OCI-LY1 (cell line): ENCODE results near the gene PGAM4.

Experiments used
- H2AFZ ChIP-seq: fragments of 200-600 bp; sonication (generic), shearing (Covaris generic); 2 replicates; pipeline ENCODE4 v1.6.0; 2014; ENCODE audit warnings: antibody characterized with exemption, mild to moderate bottlenecking, low read length
- H3F3A ChIP-seq: fragments of 200-600 bp; sonication (generic), shearing (Covaris generic); 2 replicates; pipeline ENCODE4 v1.6.0; 2014; ENCODE audit warnings: mild to moderate bottlenecking, antibody characterized with exemption, low read length, moderate library complexity; ENCODE audit not compliant: insufficient read depth
- H3K27ac ChIP-seq: fragments of 200-600 bp; sonication (generic); 2 replicates; pipeline ENCODE4 v1.5.1; 2014; ENCODE audit warnings: low read length, mixed run types, mild to moderate bottlenecking, low read depth; ENCODE audit not compliant: poor library complexity, severe bottlenecking
- H3K27me3 ChIP-seq: fragments of 200-600 bp; sonication (generic); 2 replicates; pipeline ENCODE4 v1.6.0; 2014; ENCODE audit warnings: antibody characterized with exemption, mild to moderate bottlenecking, low read length, moderate library complexity; ENCODE audit not compliant: insufficient read depth
- H3K36me3 ChIP-seq: fragments of 200-600 bp; sonication (generic); 2 replicates; pipeline ENCODE4 v1.6.1; 2014; ENCODE audit warnings: mild to moderate bottlenecking, antibody characterized with exemption, low read length, moderate library complexity, mixed read lengths; ENCODE audit not compliant: insufficient read depth
- H3K4me1 ChIP-seq: fragments of 200-600 bp; sonication (generic); 2 replicates; pipeline ENCODE4 v1.5.1; 2014; ENCODE audit warnings: mild to moderate bottlenecking, low read length, moderate library complexity; ENCODE audit not compliant: insufficient read depth, severe bottlenecking
- H3K4me2 ChIP-seq: fragments of 200-600 bp; sonication (generic), shearing (Covaris generic); 2 replicates; pipeline ENCODE4 v1.6.1; 2014; ENCODE audit warnings: low read length
- H3K4me3 ChIP-seq: fragments of 200-600 bp; sonication (generic); 2 replicates; pipeline ENCODE4 v1.5.1; 2014; ENCODE audit warnings: low read length, low read depth, mild to moderate bottlenecking, mixed read lengths; ENCODE audit not compliant: poor library complexity, severe bottlenecking
- H3K79me2 ChIP-seq: fragments of 200-600 bp; shearing (Covaris generic); 2 replicates; pipeline ENCODE4 v1.6.1; 2016; ENCODE audit warnings: mixed run types, low read length, mixed read lengths; ENCODE audit not compliant: insufficient read depth
- H3K9ac ChIP-seq: fragments of 200-600 bp; sonication (generic), shearing (Covaris generic); 2 replicates; pipeline ENCODE4 v1.6.1; 2014; ENCODE audit warnings: mild to moderate bottlenecking, low read length, mixed read lengths
- H3K9me2 ChIP-seq: fragments of 200-600 bp; sonication (generic), shearing (Covaris generic); 2 replicates; pipeline ENCODE4 v1.6.1; 2014; ENCODE audit warnings: low read depth, mild to moderate bottlenecking, low read length, mixed read lengths
- H3K9me3 ChIP-seq: fragments of 200-600 bp; shearing (Covaris generic); 2 replicates; pipeline ENCODE4 v1.6.1; 2014; ENCODE audit warnings: low read length, mixed read lengths
- H4K20me1 ChIP-seq: fragments of 200-600 bp; sonication (generic), shearing (Covaris generic); 2 replicates; pipeline ENCODE4 v1.6.0; 2016; ENCODE audit warnings: mild to moderate bottlenecking, low read length; ENCODE audit not compliant: insufficient read depth
- EZH2 ChIP-seq: fragments of 200-600 bp; sonication (generic), shearing (Covaris generic); IDR thresholded peaks from 2 replicates; pipeline ENCODE4 v1.8.0; 2017; ENCODE audit warnings: borderline replicate concordance, mixed run types, mild to moderate bottlenecking, antibody characterized with exemption, low read length, moderate library complexity, mixed read lengths
- TF ChIP-seq, protein P1 (sequence below): fragments of 200-600 bp; sonication (generic), shearing (Covaris generic); IDR thresholded peaks from 2 replicates; pipeline ENCODE4 v1.5.1; 2017; ENCODE audit warnings: mild to moderate bottlenecking, antibody characterized with exemption, low read length, moderate library complexity, mixed read lengths

The PGAM4 gene

DNA sequence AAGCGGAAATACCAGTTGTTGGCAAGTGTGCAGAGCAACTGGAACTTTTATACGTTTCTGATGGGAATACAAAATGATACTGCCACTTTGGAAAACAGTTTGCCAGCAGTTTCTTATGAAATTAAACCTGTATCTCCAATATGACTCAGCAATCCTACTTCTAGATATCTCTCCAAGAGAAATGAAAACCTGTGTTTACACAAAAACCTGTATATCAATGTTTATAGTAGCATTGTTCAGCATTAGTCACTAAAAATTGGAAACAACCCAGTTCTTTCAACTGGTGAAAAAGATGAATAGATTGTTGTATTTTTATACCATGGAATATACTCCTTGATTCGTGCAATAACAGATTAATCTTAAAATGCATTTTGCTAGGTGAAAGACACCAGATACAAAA, 32.1 kb downstream of the PGAM4 start:
- Histone ChIP-seq H2AFZ (no peak overlapping the region), H3K4me3 (no peak overlapping the region), H3K27me3 (no peaks in the 10 kb centered on the region), H3K4me2 (no peak overlapping the region), H4K20me1 (no peaks in the 10 kb centered on the region), H3K4me1 (peaks cover under 1% of the 10 kb centered on the region), H3K27ac (no peak overlapping the region), H3K9me3 (no peaks in the 10 kb centered on the region), H3K79me2 (no peaks in the 10 kb centered on the region), H3K9me2 (no peaks in the 10 kb centered on the region), H3K36me3 (no peaks in the 10 kb centered on the region), H3F3A (no peaks in the 10 kb centered on the region), H3K9ac (no peak overlapping the region)
- TF ChIP-seq, protein P1, sequence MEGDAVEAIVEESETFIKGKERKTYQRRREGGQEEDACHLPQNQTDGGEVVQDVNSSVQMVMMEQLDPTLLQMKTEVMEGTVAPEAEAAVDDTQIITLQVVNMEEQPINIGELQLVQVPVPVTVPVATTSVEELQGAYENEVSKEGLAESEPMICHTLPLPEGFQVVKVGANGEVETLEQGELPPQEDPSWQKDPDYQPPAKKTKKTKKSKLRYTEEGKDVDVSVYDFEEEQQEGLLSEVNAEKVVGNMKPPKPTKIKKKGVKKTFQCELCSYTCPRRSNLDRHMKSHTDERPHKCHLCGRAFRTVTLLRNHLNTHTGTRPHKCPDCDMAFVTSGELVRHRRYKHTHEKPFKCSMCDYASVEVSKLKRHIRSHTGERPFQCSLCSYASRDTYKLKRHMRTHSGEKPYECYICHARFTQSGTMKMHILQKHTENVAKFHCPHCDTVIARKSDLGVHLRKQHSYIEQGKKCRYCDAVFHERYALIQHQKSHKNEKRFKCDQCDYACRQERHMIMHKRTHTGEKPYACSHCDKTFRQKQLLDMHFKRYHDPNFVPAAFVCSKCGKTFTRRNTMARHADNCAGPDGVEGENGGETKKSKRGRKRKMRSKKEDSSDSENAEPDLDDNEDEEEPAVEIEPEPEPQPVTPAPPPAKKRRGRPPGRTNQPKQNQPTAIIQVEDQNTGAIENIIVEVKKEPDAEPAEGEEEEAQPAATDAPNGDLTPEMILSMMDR = no peak
- TF ChIP-seq EZH2 = no peak

DNA sequence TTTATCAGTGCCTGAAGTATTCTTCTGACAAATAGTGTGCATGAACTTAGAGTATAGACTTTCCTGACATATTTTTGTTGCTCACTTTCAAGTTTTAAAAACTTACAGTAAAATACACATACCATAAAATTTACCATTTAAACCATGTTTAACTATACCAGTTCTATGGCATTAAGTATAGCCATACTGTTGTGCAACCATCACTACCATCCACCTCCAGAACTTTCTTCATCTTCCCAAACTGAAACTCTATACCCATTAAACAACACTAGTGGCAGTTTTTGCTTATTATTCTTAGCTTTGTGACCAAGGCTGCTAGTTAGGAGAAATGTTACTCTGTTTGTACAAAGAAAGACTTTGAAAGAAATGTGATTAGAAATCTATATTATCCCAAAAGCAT, 33.1 kb downstream of the PGAM4 start:
- Histone ChIP-seq H2AFZ (no peak overlapping the region), H3K4me1 (no peaks in the 10 kb centered on the region), H3K9ac (no peak overlapping the region), H3K9me2 (no peaks in the 10 kb centered on the region), H3K27ac (no peak overlapping the region), H3K4me2 (no peak overlapping the region), H3K4me3 (no peak overlapping the region), H3K9me3 (no peaks in the 10 kb centered on the region), H3K79me2 (no peaks in the 10 kb centered on the region), H3K36me3 (no peaks in the 10 kb centered on the region), H3F3A (no peaks in the 10 kb centered on the region), H4K20me1 (no peaks in the 10 kb centered on the region), H3K27me3 (no peaks in the 10 kb centered on the region)
- TF ChIP-seq, protein P1 = no peak
- TF ChIP-seq EZH2 = no peak

DNA sequence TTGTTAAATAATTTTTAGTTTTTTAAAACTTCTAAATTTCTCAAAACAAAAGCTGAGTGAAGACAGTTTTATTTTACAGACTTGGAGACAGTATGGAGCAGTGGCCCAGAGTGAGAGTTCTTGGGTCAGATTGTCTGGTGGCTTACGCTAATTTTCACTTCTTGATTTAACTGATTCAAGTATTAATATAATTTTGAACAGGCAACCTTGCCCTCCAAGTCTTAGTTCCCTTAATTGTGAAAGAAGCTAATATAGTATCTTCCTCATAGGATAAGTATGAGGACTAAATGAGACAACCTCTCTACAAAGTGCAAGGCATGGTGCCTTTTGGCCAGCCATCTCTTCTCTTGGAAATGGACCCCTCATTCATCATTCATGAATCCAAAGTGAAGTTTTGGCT, 33.6 kb downstream of the PGAM4 start:
- H3K79me2 ChIP-seq = no peaks in the 10 kb centered on the region
- H3K9me2 ChIP-seq = no peaks in the 10 kb centered on the region
- no peak overlapping the region for H3K9ac ChIP-seq
- TF ChIP-seq, protein P1 = no peak
- TF ChIP-seq EZH2 = no peak
- H4K20me1 ChIP-seq = no peaks in the 10 kb centered on the region
- H3K36me3 ChIP-seq = no peaks in the 10 kb centered on the region
- no peak overlapping the region for H2AFZ ChIP-seq
- no peaks in the 10 kb centered on the region for H3K27me3 ChIP-seq
- H3K27ac ChIP-seq = no peak overlapping the region
- no peaks in the 10 kb centered on the region for H3F3A ChIP-seq
- no peaks in the 10 kb centered on the region for H3K4me1 ChIP-seq
- H3K9me3 ChIP-seq = no peaks in the 10 kb centered on the region
- no peak overlapping the region for H3K4me3 ChIP-seq
- H3K4me2 ChIP-seq = no peak overlapping the region
